SK-N-SH (cell line): ENCODE results near the gene UBXN10. TPM values are rescaled to one million over a fixed set of nuclear protein-coding genes. Genes with fewer than 3 reads are reported as not detected.

Experiments
- CTCF ChIA-PET: fragments of 300-600, 350-600 bp; formaldehyde crosslinking; extraction: SDS; loops from one replicate; lab custom pipeline; 2021; lab: Yijun Ruan, JAX
- POLR2A ChIA-PET: fragments of 350-600 bp; sonication (Branson Sonifier 250); formaldehyde crosslinking; extraction: SDS; loops from one replicate; lab custom pipeline; 2020; ENCODE audit warnings: antibody characterized with exemption, inconsistent platforms; lab: Yijun Ruan, JAX
- DNase-seq: peaks from one replicate; pipeline ENCODE4 v3.0.0; 2012
- H2AFZ ChIP-seq: fragments of 200-600 bp; sonication (generic); 2 replicates; pipeline ENCODE4 v1.8.1; 2016; ENCODE audit warnings: antibody characterized with exemption, mild to moderate bottlenecking, low read depth
- H3F3A ChIP-seq: fragments of 200-600 bp; sonication (generic); replicated peaks from 2 replicates; pipeline ENCODE3; 2016; ENCODE audit warnings: antibody characterized with exemption, mild to moderate bottlenecking; ENCODE audit not compliant: insufficient read depth
- H3K27ac ChIP-seq, 2 experiments: fragments of 200-500 bp in 1 of 2; fragments of 200-600 bp in 1 of 2; sonication (Bioruptor generic) in 1 of 2; sonication (generic), shearing (Covaris generic) in 1 of 2; 2 replicates each; pipeline versions ENCODE4 v1.5.1 to v1.6.1; 2014 to 2016; ENCODE audit warnings: low read depth in 2 of 2, inconsistent platforms in 1 of 2, low read length in 1 of 2, mild to moderate bottlenecking in 1 of 2, mixed read lengths in 1 of 2
- H3K27me3 ChIP-seq: fragments of 200-600 bp; sonication (generic), shearing (Covaris generic); 2 replicates; pipeline ENCODE4 v1.6.1; 2016; ENCODE audit warnings: mixed run types; ENCODE audit not compliant: insufficient read depth
- H3K36me3 ChIP-seq, 2 experiments: fragments of 200-500 bp in 1 of 2; fragments of 200-600 bp in 1 of 2; sonication (Bioruptor generic) in 1 of 2; sonication (generic) in 1 of 2; replicated peaks in 1 of 2; 2 replicates each; pipeline versions ENCODE3 to v1.5.1; 2014 to 2016; ENCODE audit warnings: low read length in 1 of 2, mild to moderate bottlenecking in 1 of 2; ENCODE audit not compliant: insufficient read depth in 2 of 2, control insufficient read depth in 1 of 2
- H3K4me1 ChIP-seq, 2 experiments: fragments of 200-500 bp in 1 of 2; fragments of 200-600 bp in 1 of 2; sonication (Bioruptor generic) in 1 of 2; sonication (generic), shearing (Covaris generic) in 1 of 2; 2 replicates each; pipeline versions ENCODE4 v1.5.1 to v1.6.1; 2014 to 2016; ENCODE audit warnings: low read depth in 1 of 2, low read length in 1 of 2, mixed run types in 1 of 2; ENCODE audit not compliant: insufficient read depth in 2 of 2, control insufficient read depth in 1 of 2
- H3K4me2 ChIP-seq: fragments of 200-600 bp; sonication (generic), shearing (Covaris generic); 2 replicates; pipeline ENCODE4 v1.6.1; 2017; ENCODE audit warnings: mixed run types
- H3K4me3 ChIP-seq, 2 experiments: fragments of 200-500 bp in 1 of 2; fragments of 200-600 bp in 1 of 2; sonication (Bioruptor generic) in 1 of 2; sonication (generic), shearing (Covaris generic) in 1 of 2; 2 replicates each; pipeline versions ENCODE4 v1.5.1 to v1.8.1; 2014 to 2016; ENCODE audit warnings: low read depth in 2 of 2, inconsistent platforms in 1 of 2, low read length in 1 of 2, mild to moderate bottlenecking in 1 of 2, mixed read lengths in 1 of 2, moderate library complexity in 1 of 2
- H3K79me2 ChIP-seq: fragments of 200-600 bp; sonication (generic); 2 replicates; pipeline ENCODE4 v1.8.1; 2017; ENCODE audit warnings: mild to moderate bottlenecking; ENCODE audit not compliant: insufficient read depth
- H3K9ac ChIP-seq: fragments of 200-600 bp; sonication (generic); 2 replicates; pipeline ENCODE4 v1.6.1; 2017; ENCODE audit warnings: mixed run types
- H3K9me2 ChIP-seq: fragments of 200-600 bp; sonication (generic); 2 replicates; pipeline ENCODE4 v1.6.1; 2017; ENCODE audit warnings: mixed run types
- H3K9me3 ChIP-seq: fragments of 200-600 bp; sonication (generic); 2 replicates; pipeline ENCODE4 v1.6.1; 2017; ENCODE audit warnings: mixed run types, mild to moderate bottlenecking, moderate library complexity
- H4K20me1 ChIP-seq: fragments of 200-600 bp; sonication (generic); 2 replicates; pipeline ENCODE4 v1.6.1; 2017; ENCODE audit warnings: mild to moderate bottlenecking, mixed run types; ENCODE audit not compliant: insufficient read depth
- CHD2 ChIP-seq: fragments of 150-350 bp; IDR thresholded peaks from 2 replicates; pipeline ENCODE4 v1.6.1; 2018; ENCODE audit warnings: low read length; ENCODE audit not compliant: partially characterized antibody
- CTCF ChIP-seq: fragments of 200-600 bp; sonication (generic); IDR thresholded peaks from 2 replicates; pipeline ENCODE4 v1.6.1; 2017; ENCODE audit warnings: antibody characterized with exemption, mild to moderate bottlenecking, moderate library complexity
- ELF1 ChIP-seq: IDR thresholded peaks from 2 replicates; pipeline ENCODE4 v1.4.0; 2012
- EP300 ChIP-seq, 2 experiments: IDR thresholded peaks; 2 replicates each; pipeline versions ENCODE4 v1.4.0 to v1.6.1; 2012; ENCODE audit warnings: borderline replicate concordance in 1 of 2, low read depth in 1 of 2, low read length in 1 of 2
- FOXJ3 ChIP-seq: sonication (generic); formaldehyde crosslinking; IDR thresholded peaks from 2 replicates; pipeline ENCODE4 v1.5.1; 2020; ENCODE audit warnings: mild to moderate bottlenecking, missing genetic modification reagents
- GABPA ChIP-seq: IDR thresholded peaks from 2 replicates; pipeline ENCODE4 v1.4.0; 2012; ENCODE audit warnings: low read depth, mild to moderate bottlenecking
- GATA2 ChIP-seq: sonication (generic); formaldehyde crosslinking; IDR thresholded peaks from 2 replicates; pipeline ENCODE4 v1.5.0; 2020; ENCODE audit warnings: mild to moderate bottlenecking, missing genetic modification reagents
- JUND ChIP-seq: IDR thresholded peaks from 2 replicates; pipeline ENCODE4 v1.4.0; 2012
- MAX ChIP-seq: IDR thresholded peaks from 2 replicates; pipeline ENCODE4 v1.4.0; 2012; ENCODE audit warnings: low read depth
- MEF2A ChIP-seq: IDR thresholded peaks from 2 replicates; pipeline ENCODE4 v1.4.0; 2012; ENCODE audit warnings: low read depth, borderline replicate concordance
- MXI1 ChIP-seq: IDR thresholded peaks from 2 replicates; pipeline ENCODE4 v1.6.1; 2012; ENCODE audit warnings: mild to moderate bottlenecking, low read depth, low read length, improper control_type of control experiment
- NFIC ChIP-seq: IDR thresholded peaks from 2 replicates; pipeline ENCODE4 v1.4.0; 2012; ENCODE audit warnings: borderline replicate concordance
- NRF1 ChIP-seq: IDR thresholded peaks from 2 replicates; pipeline ENCODE4 v1.6.1; 2012; ENCODE audit warnings: low read depth, mild to moderate bottlenecking, low read length
- POLR2AphosphoS5 ChIP-seq: IDR thresholded peaks from 2 replicates; pipeline ENCODE4 v1.6.1; 2012; ENCODE audit warnings: low read depth, low read length
- RAD21 ChIP-seq: IDR thresholded peaks from 2 replicates; pipeline ENCODE4 v1.6.1; 2012; ENCODE audit warnings: mild to moderate bottlenecking, low read length
- RCOR1 ChIP-seq: fragments of 150-350 bp; IDR thresholded peaks from 2 replicates; pipeline ENCODE4 v1.6.1; 2017; ENCODE audit warnings: antibody characterized with exemption, low read length
- REST ChIP-seq: IDR thresholded peaks from 2 replicates; pipeline ENCODE4 v1.6.1; 2012; ENCODE audit warnings: mild to moderate bottlenecking, low read depth, low read length, moderate library complexity
- RFX5 ChIP-seq: IDR thresholded peaks from 2 replicates; pipeline ENCODE4 v1.6.1; 2012; ENCODE audit warnings: mild to moderate bottlenecking, improper control_type of control experiment, low read length
- RXRA ChIP-seq: IDR thresholded peaks from 2 replicates; pipeline ENCODE4 v1.4.0; 2012; ENCODE audit warnings: low read depth, mild to moderate bottlenecking, borderline replicate concordance
- SMC3 ChIP-seq: IDR thresholded peaks from 2 replicates; pipeline ENCODE4 v1.6.1; 2012; ENCODE audit warnings: low read depth, low read length, improper control_type of control experiment
- TAF1 ChIP-seq: IDR thresholded peaks from 2 replicates; pipeline ENCODE4 v1.6.1; 2012; ENCODE audit warnings: low read depth, mild to moderate bottlenecking, low read length, moderate library complexity, borderline replicate concordance
- TEAD4 ChIP-seq: IDR thresholded peaks from 2 replicates; pipeline ENCODE4 v1.4.0; 2012; ENCODE audit warnings: mild to moderate bottlenecking, borderline replicate concordance; ENCODE audit not compliant: insufficient read depth
- USF2 ChIP-seq: fragments of 150-350 bp; IDR thresholded peaks from 2 replicates; pipeline ENCODE4 v1.6.1; 2017; ENCODE audit warnings: antibody characterized with exemption, low read length, low read depth, borderline replicate concordance
- WGBS: methylation state at CpG from one replicate; pipeline ENCODE4 v1.1.6; 2017; ENCODE audit warnings: low lambda C conversion rate; 5-methylcytosine and 5-hydroxymethylcytosine counted together
- polyA plus RNA-seq, 3 experiments: library from polyadenylated mRNA; depleted of rRNA; stranded (reverse); fragments of >200 nt; gene quantifications; 2 replicates each; pipeline ENCODE4 v1.2.3, GENCODE V29; 2012

Gene UBXN10
- polyA plus RNA-seq, 1 of the 3 experiments (the other 2 are of a cell fraction), result not detected

GRCh38 chr1:20168564-20169491, 17.1 kb upstream of the UBXN10 start:
- no peaks in the 10 kb centered on the region for H4K20me1 ChIP-seq
- CTCF ChIA-PET, result interaction anchor here (0.9 to 8.5 kb wide), 9 partner anchors 10 to 315 kb away, joined by 3 to 75 read pairs (median 3); no protein-coding TSS in a partner anchor
- H3K9me3 ChIP-seq, result no peaks in the 10 kb centered on the region
- H3K4me2 ChIP-seq, result no peak overlapping the region
- no peak overlapping the region for H3K9ac ChIP-seq
- H3K27ac ChIP-seq, result no peak overlapping the region
- no peaks in the 10 kb centered on the region for H3K9me2 ChIP-seq
- H2AFZ ChIP-seq, result no peak overlapping the region
- peak; percentile 59 for DNase-seq
- no peak overlapping the region for H3K4me3 ChIP-seq
- TF ChIP-seq RXRA (no peak), CHD2 (no peak), ELF1 (no peak), GATA2 (CRISPR knock-in tag) (no peak), NRF1 (no peak), RFX5 (no peak), GABPA (no peak), MAX (no peak), MEF2A (no peak), FOXJ3 (no peak), NFIC (no peak), TEAD4 (no peak), SMC3 (no peak)
- TF ChIP-seq, all 33 proteins: peak for 0
- Histone ChIP-seq H3K4me1 (no peaks in the 10 kb centered on the region; a peak in 1 of 4 replicates), H3F3A (no peaks in the 10 kb centered on the region), H3K36me3 (no peaks in the 10 kb centered on the region), H3K79me2 (no peaks in the 10 kb centered on the region), H3K27me3 (no peaks in the 10 kb centered on the region; the same call in 1 of the 2 replicates)
- POLR2A ChIA-PET, result no interaction called here
- whole genome bisulfite sequencing, result 38% methylated on average over 9 of the region's 9 CpGs

GRCh38 chr1:20169932-20170331, 16.0 kb upstream of the UBXN10 start:
- Histone ChIP-seq H3K9me3 (no peaks in the 10 kb centered on the region), H3K27ac (no peak overlapping the region), H3K79me2 (no peaks in the 10 kb centered on the region), H4K20me1 (no peaks in the 10 kb centered on the region), H3K9ac (no peak overlapping the region), H3K4me3 (no peak overlapping the region), H3K4me1 (no peaks in the 10 kb centered on the region; a peak in 1 of 4 replicates), H3K36me3 (no peaks in the 10 kb centered on the region), H2AFZ (no peak overlapping the region), H3K27me3 (no peaks in the 10 kb centered on the region; the same call in 1 of the 2 replicates), H3K4me2 (no peak overlapping the region), H3F3A (no peaks in the 10 kb centered on the region), H3K9me2 (no peaks in the 10 kb centered on the region)
- ChIA-PET POLR2A (no interaction called here), CTCF (no interaction called here)
- TF ChIP-seq CTCF, result no peak
- TF ChIP-seq ELF1, result no peak
- no peak for TF ChIP-seq MEF2A
- no peak for TF ChIP-seq POLR2AphosphoS5
- TF ChIP-seq TAF1, result no peak
- no peak for TF ChIP-seq USF2
- no peak for TF ChIP-seq EP300 (IDR thresholded peaks at IDR 0.05; ENCODE audit: borderline replicate concordance in 1 of 2, low read depth in 1 of 2, low read length in 1 of 2)
- TF ChIP-seq SMC3, result no peak
- TF ChIP-seq RCOR1, result no peak
- no peak for TF ChIP-seq RAD21
- TF ChIP-seq REST, result no peak
- no peak for TF ChIP-seq MXI1
- no peak for TF ChIP-seq JUND
- no peak for DNase-seq
- 50% methylated on average over 1 of the region's 5 CpGs for WGBS
